Femur (tissue), 1 donor: Measurements from ENCODE around the gene GINS1.

ENCODE experiments used
- DNase-seq: peaks from one replicate; pipeline ENCODE4 v3.0.0-alpha.2; 2017

The GINS1 gene

GRCh38 chr20:25496165-25496967, 88.9 kb downstream of the GINS1 start:
- DNase-seq = no peak

GRCh38 chr20:25496968-25497401, 89.5 kb downstream of the GINS1 start:
- DNase-seq = no peak

- DNase-seq = no peak
These were observed 90.3 kb downstream of the GINS1 start for GRCh38 chr20:25497586-25498279.
